ENCODE data around the gene VPS9D1.

GRCh38 chr16:89712274-89712781 is 8.4 kb downstream of the VPS9D1 start:
- TF ChIP-seq CTCF (IDR thresholded peaks at IDR 0.05; ENCODE audit: borderline replicate concordance, extremely low read depth, low read length, poor library complexity, severe bottlenecking) (no peak), EZH2 (IDR thresholded peaks at IDR 0.05; ENCODE audit: borderline replicate concordance, low read depth, low read length, severe bottlenecking) (no peak)
